ENCODE results near the gene NINJ2. TPM values are rescaled to one million over a fixed set of nuclear protein-coding genes. Genes with fewer than 3 reads are reported as not detected.

The NINJ2 gene
- polyA plus RNA-seq, 6 donors from 2014 or later, result 9.6 to 28.9 (median 11.5) TPM

DNA sequence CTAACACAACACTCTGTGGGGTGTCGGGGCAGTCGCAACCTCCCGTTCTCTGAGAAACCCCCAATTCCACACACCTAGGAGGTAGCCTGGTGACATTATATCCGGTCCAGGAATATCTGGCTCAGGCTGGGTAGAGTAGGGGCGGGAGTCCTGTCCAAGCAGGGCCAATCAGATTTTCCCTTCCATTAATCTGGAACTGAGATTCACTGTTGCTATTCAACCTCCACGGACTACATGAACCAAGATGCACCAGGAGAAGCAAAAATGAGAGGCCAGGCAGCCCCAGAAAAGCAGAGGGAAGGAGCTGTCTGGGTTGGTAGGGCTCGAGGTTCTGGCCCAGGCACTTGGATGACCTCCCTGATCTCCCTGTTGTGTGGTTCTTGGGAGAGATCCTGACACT, 51.0 kb downstream of the NINJ2 start:
- Mint-ChIP-seq H3K4me1 (peaks cover 18 to 29% (median 26%) of the 10 kb centered on the region in 3 donors), H3K27me3 (peaks cover 0 to 5% (median 1%) of the 10 kb centered on the region in 3 donors), H3K9me3 (peaks cover 0 to 3% (median 0%) of the 10 kb centered on the region in 7 donors), H3K36me3 (no peaks in the 10 kb centered on the region), H3K4me3 (peak overlapping the region in 1 of 8 donors; percentile 25), H3K27ac (no peak overlapping the region)
- DNase-seq (no peak), ATAC-seq (ENCODE audit: low read depth in 2 of 2) (no peak)

DNA sequence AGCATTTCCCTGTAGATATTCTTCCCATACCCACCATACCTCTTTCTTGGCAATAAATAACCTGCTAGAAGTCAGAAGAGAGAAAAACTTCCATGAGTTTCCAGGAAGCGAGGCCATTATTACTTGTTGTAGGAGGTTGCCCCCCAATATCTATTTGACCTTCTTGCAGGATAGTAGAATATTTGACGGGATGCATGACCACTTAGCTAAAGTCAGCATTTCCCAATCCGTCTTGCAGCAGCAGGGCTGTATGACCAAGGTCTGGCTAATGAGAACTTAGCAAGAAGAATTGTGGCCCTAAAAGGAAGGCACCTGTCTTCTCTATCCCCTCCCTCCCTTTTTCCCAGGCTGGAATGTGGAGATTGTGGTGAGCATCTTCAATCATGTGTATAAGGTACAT, 51.5 kb downstream of the NINJ2 start:
- ATAC-seq (ENCODE audit: low read depth in 2 of 2) (no peak), DNase-seq (no peak)
- peaks cover 0 to 5% (median 0%) of the 10 kb centered on the region in 3 donors for H3K27me3 Mint-ChIP-seq
- peak overlapping the region in 1 of 8 donors; percentile 10 for H3K4me3 Mint-ChIP-seq
- peaks cover 18 to 29% (median 25%) of the 10 kb centered on the region in 3 donors for H3K4me1 Mint-ChIP-seq
- no peaks in the 10 kb centered on the region for H3K36me3 Mint-ChIP-seq
- H3K9me3 Mint-ChIP-seq, result peaks cover 0 to 3% (median 0%) of the 10 kb centered on the region in 7 donors
- no peak overlapping the region for H3K27ac Mint-ChIP-seq

DNA sequence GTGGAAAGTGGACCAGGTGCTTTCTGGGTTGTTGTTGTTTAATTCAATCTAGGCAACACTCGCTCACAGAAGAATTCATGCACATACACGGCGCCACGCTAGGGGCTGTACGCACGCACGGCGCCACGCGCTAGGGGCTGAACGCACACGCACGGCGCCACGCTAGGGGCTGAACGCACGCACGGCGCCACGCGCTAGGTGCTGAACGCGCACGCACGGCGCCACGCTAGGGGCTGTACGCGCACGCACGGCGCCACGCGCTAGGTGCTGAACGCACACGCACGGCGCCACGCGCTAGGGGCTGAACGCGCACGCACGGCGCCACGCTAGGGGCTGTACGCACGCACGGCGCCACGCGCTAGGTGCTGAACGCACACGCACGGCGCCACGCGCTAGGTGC, 54.3 kb downstream of the NINJ2 start:
- ATAC-seq (ENCODE audit: low read depth in 2 of 2), result no peak
- H3K4me3 Mint-ChIP-seq, result no peak overlapping the region
- H3K36me3 Mint-ChIP-seq, result no peaks in the 10 kb centered on the region

DNA sequence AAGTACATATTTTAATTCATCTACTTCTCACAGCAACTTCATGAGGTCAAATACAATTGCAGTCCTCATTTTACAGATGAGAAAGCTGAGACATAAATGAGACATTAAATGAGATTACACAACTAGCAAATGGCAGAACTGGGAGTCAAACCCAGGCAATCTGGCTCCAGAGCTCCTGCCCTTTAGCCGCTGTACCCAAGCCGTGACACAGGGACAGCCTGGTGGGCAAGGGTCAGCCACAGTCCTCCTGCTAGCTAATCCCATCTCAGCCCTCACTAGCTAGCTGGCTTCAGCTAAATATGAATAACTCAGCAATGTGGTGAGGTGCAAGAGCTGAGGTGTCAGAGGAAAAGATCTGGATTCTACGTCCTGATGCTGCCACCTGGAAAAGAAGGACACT, 54.8 kb downstream of the NINJ2 start:
- H3K36me3 Mint-ChIP-seq, result no peaks in the 10 kb centered on the region
- no peak for DNase-seq

More for the DNA sequence above, 54.3 kb downstream of the NINJ2 start:
- no peak overlapping the region for H3K27ac Mint-ChIP-seq
- H3K4me1 Mint-ChIP-seq, result peaks cover 11 to 22% (median 16%) of the 10 kb centered on the region in 3 donors
- H3K27me3 Mint-ChIP-seq, result no peaks in the 10 kb centered on the region
- no peak for DNase-seq
- peaks cover 0 to 3% (median 0%) of the 10 kb centered on the region in 7 donors for H3K9me3 Mint-ChIP-seq

DNA sequence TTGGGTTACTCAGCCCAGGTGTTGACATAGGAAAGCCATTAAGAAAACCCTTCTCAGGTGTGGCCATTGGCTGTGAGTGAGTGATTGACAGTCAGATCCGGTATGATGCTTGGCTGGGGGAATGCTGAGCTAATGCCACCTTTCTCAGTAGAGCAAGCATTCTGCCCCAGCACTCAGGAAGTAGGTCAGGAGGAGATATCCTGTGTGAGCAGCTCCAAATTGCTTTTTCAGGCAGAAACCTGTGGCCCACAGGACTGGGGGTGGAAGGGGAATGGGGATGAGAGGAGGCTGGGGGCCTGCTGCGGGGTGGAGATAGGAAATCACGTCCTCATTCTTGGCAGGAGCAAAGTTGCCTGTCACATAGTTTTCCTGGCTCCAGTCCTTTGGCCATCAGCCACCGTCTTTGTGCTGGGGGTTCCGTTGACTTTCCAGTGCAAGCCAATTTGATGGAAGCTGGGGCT, 55.7 kb downstream of the NINJ2 start:
- H3K4me1 Mint-ChIP-seq, result peaks cover 11 to 21% (median 15%) of the 10 kb centered on the region in 3 donors
- no peaks in the 10 kb centered on the region for H3K36me3 Mint-ChIP-seq
- H3K9me3 Mint-ChIP-seq, result peaks cover 0 to 3% (median 0%) of the 10 kb centered on the region in 7 donors
- H3K27me3 Mint-ChIP-seq, result no peaks in the 10 kb centered on the region
- no peak overlapping the region for H3K4me3 Mint-ChIP-seq
- H3K27ac Mint-ChIP-seq, result peak overlapping the region in 1 of 6 donors; percentile 8
- DNase-seq, result no peak
- ATAC-seq (ENCODE audit: low read depth in 2 of 2), result no peak

More for the DNA sequence above, 54.8 kb downstream of the NINJ2 start:
- Mint-ChIP-seq H3K4me3 (no peak overlapping the region), H3K4me1 (peaks cover 11 to 21% (median 15%) of the 10 kb centered on the region in 3 donors), H3K9me3 (peaks cover 0 to 3% (median 0%) of the 10 kb centered on the region in 7 donors), H3K27me3 (no peaks in the 10 kb centered on the region), H3K27ac (no peak overlapping the region)
- ATAC-seq (ENCODE audit: low read depth in 2 of 2), result no peak

DNA sequence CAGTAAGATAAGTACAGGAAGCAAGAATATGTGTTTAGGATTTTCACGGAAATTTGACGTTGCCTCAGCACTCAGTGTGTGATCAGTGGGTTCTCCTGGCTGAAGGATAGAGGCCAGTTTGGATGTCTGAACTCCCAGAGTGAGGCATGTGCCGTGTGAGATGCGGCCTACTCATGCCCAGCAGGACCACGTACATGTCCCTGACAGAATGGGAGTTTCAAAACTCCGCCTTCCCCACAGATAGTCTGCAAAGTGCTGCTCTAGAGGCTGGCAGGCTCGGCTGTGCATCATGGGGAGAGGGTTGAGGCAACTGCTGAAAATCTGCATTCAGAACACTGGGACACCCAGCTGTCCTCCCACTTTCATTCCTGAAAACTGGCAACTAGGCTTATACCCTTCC, 58.3 kb downstream of the NINJ2 start:
- DNase-seq (no peak), ATAC-seq (ENCODE audit: low read depth in 2 of 2) (no peak)
- Mint-ChIP-seq H3K27ac (peak overlapping the region in 1 of 6 donors; percentile 69), H3K4me1 (peaks cover under 1 to 4% (median 2%) of the 10 kb centered on the region in 3 donors), H3K27me3 (no peaks in the 10 kb centered on the region), H3K36me3 (no peaks in the 10 kb centered on the region), H3K9me3 (peaks cover 0 to under 1% (median 0%) of the 10 kb centered on the region in 7 donors), H3K4me3 (no peak overlapping the region)

DNA sequence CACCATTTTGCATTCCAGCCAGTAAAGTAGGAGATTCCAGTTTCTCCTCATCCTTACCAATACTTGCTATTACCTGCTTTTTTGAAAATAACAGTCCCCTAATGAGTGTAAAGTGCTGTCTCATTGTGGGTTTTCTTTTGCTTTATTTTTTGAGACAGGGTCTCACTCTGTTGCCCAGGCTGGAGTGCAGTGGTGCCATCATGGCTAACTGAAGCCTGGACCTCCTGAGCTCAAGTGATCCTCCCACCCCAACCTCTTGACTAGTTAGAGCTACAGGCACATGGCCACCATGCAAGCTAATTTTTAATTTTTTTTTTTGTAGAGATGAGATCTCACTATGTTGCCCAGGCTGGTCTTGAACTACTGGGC, 60.6 kb downstream of the NINJ2 start:
- Mint-ChIP-seq H3K27ac (no peak overlapping the region), H3K36me3 (no peaks in the 10 kb centered on the region), H3K4me3 (no peak overlapping the region), H3K27me3 (no peaks in the 10 kb centered on the region), H3K9me3 (no peaks in the 10 kb centered on the region), H3K4me1 (peaks cover 0 to 1% (median 0%) of the 10 kb centered on the region in 3 donors)
- ATAC-seq (ENCODE audit: low read depth in 2 of 2), result no peak
- no peak for DNase-seq

DNA sequence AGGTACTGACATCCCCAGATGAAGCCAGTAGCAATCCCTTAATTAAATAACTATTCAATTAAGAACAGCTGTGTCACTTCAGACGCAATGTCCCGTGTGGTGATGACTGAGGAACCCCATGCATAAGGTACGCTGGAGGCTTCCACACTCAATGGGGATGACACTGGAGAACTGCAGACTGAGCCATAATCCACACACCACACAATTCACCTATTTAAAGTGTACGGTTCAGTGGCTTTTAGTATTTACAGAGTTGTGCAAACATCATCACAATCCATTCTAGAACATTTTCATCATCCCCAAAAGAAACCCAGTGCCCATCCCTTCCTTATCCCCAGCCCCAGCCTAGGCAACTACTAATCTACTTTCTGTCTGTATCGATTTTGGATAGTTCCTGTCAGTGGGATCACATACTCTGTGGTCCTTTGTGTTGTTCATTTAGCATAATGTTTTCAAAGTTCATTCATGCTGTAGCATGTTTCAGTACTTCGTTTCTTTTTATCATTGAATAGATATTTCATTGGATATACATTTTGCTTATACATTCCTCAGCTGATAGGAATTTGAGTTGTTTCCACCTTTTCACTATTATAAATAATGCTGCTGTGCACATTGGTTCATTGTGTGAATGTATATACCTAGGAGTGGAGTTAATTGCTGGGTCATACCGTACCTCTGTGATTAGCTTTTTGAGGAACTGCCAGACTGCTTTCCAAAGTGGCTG, 61.1 kb downstream of the NINJ2 start:
- Mint-ChIP-seq H3K27me3 (no peaks in the 10 kb centered on the region), H3K27ac (peak overlapping the region in 2 of 6 donors; percentile 2 to 21), H3K4me3 (no peak overlapping the region), H3K4me1 (no peaks in the 10 kb centered on the region), H3K9me3 (no peaks in the 10 kb centered on the region), H3K36me3 (no peaks in the 10 kb centered on the region)
- ATAC-seq (ENCODE audit: low read depth in 2 of 2) (no peak), DNase-seq (no peak)

DNA sequence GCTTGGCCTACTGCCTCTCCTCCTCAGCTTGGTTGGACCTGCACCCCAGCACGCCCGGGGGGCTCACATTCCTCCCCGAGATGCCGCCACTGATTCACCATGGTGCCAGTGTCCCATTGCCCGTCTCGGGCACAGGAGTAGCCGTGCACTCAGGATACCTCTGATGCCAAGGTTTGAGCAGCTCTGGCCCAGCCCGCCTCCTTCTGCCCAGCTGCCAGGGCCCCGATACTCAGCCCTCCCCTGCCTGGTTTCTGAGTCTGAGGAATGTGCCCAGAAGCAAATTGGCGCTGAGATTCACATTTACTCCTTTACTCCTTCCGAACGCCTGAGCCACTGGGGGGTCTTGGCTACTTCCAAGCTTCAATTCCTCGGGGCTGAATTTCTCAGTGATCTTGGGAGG, 63.5 kb downstream of the NINJ2 start:
- DNase-seq (no peak), ATAC-seq (ENCODE audit: low read depth in 2 of 2) (no peak)
- Mint-ChIP-seq H3K27ac (peak overlapping the region in 2 of 6 donors; percentile 33 to 61), H3K4me1 (no peaks in the 10 kb centered on the region), H3K9me3 (no peaks in the 10 kb centered on the region), H3K27me3 (peaks cover 0 to 3% (median 0%) of the 10 kb centered on the region in 3 donors), H3K36me3 (no peaks in the 10 kb centered on the region), H3K4me3 (no peak overlapping the region)

DNA sequence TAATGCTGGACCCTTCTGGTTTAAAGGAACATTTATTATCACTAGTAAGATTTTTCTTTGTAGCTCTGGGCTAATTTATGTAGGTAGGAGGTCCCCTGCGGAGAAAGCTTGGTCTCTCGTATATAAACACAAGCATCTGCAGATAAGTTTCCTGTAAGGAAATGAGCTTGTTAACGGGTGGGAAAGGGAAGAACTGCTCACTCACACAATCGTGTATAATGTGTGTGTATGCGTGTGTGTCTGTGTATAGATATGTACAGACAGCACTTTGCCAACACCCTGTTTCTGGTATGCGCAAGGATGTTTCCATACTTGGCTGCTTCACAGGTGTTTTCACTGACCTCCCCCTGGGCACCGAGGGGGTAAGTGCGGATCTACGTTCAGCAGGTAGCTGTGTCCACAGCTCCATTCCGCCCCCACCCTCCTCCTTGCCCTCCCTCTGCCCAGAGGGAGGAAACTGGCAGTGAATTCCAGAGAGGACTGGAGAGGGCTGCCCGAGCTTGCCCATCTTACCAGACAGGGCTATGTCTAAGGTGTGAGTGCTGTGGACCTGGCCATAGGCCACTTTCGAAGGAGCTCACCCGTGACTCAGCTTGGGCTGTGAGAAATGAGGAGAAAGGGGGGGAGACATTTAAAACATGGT, 65.2 kb downstream of the NINJ2 start:
- no peak overlapping the region for H3K4me3 Mint-ChIP-seq
- ATAC-seq (ENCODE audit: low read depth in 2 of 2), result no peak
- H3K27ac Mint-ChIP-seq, result no peak overlapping the region

DNA sequence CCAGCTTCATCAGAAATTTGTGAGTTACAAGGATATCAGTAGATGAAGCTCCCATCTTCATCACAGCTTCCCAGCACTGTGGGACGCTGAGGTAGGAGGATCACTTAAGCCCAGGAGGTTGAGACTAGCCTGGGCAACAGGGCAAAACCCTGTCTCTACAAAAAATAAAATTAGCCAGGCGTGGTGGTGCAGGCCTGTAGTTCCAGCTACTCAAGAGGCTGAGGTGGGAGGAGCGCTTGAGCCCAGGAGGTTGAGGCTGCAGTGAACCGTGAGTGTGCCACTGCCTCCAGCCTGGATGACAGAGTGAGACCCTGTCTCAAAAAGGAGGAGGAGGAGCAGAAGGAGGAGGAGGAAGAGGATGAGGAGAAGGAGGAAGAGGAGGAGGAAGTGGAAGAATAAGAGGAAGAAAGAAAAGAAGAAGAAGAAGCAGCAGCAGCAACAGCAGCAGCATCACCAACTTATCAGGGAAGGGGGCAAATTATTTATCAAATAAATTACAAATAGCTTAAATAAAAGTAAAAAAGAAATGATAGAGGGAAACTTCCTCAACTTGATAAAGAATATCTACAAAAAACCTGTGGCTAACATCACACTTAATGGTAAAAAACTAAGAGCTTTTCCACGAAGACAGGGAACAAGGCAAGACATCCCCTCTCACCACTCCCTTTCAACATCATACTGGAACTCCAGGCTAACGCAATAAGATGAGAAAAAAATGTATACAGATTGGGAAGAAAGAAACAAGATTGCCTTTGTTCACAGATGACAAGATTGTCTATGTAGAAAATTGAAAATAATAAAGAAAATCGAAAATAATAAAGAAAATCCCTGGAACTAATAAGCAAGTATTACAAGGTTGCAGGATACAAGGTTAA, 69.6 kb downstream of the NINJ2 start:
- Mint-ChIP-seq H3K4me3 (peak overlapping the region in 3 of 8 donors; percentile 42 to 77 (median 51)), H3K27me3 (peaks cover 0 to 8% (median 7%) of the 10 kb centered on the region in 3 donors)

More for the DNA sequence above, 65.2 kb downstream of the NINJ2 start:
- Mint-ChIP-seq H3K9me3 (no peaks in the 10 kb centered on the region), H3K36me3 (no peaks in the 10 kb centered on the region), H3K27me3 (peaks cover 0 to 3% (median 0%) of the 10 kb centered on the region in 3 donors), H3K4me1 (peaks cover 7 to 10% (median 8%) of the 10 kb centered on the region in 3 donors)
- DNase-seq, result no peak

DNA sequence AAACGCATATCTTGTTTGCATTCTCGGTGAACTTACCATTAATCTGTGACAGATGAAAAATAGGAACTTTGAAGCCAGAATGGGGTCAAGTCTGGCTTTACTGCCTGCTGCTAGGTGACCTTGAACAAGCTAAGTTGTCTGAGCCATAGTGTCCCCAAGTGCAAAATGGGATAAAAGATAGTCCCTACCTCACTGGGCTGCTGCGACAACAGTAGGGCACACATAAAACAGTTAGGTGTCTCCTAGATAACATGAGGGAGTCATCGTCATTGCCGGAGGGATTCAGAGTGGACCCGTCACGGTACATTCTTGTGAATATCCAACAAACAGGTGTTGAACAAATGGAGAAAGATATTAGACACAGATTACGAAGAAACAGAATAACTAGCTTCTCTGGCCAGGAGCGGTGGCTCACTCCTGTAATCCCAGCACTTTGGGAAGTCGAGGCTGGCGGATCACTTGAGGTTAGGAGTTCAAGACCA, 71.2 kb downstream of the NINJ2 start:
- DNase-seq (no peak), ATAC-seq (ENCODE audit: low read depth in 2 of 2) (no peak)
- no peaks in the 10 kb centered on the region for H3K36me3 Mint-ChIP-seq
- peaks cover 0 to 3% (median 1%) of the 10 kb centered on the region in 7 donors for H3K9me3 Mint-ChIP-seq
- peaks cover 0 to 8% (median 7%) of the 10 kb centered on the region in 3 donors for H3K27me3 Mint-ChIP-seq
- peak overlapping the region in 2 of 8 donors; percentile 8 to 72 for H3K4me3 Mint-ChIP-seq
- H3K4me1 Mint-ChIP-seq, result peaks cover 20 to 23% (median 20%) of the 10 kb centered on the region in 3 donors
- peak overlapping the region in 2 of 6 donors; percentile 11 to 72 for H3K27ac Mint-ChIP-seq

More for the DNA sequence above, 69.6 kb downstream of the NINJ2 start:
- DNase-seq (no peak), ATAC-seq (ENCODE audit: low read depth in 2 of 2) (no peak)
- Mint-ChIP-seq H3K4me1 (peaks cover 20 to 23% (median 20%) of the 10 kb centered on the region in 3 donors), H3K36me3 (no peaks in the 10 kb centered on the region), H3K27ac (peak overlapping the region in 3 of 6 donors; percentile 60 to 86 (median 64)), H3K9me3 (no peaks in the 10 kb centered on the region)
